Fibroblast of pulmonary artery (primary cell): Measurements from ENCODE around the gene RBM19.

Experiments
- DNase-seq: peaks from one replicate; pipeline ENCODE4 v3.0.0-alpha.2; 2010; ENCODE audit warnings: low read depth
- H3K4me3 ChIP-seq: replicated peaks from 2 replicates; pipeline ENCODE4 v1.5.1; 2011; ENCODE audit warnings: low read depth, mild to moderate bottlenecking, control low read depth, low read length, moderate library complexity
- TF ChIP-seq, protein P1 (sequence below): IDR thresholded peaks from 2 replicates; pipeline ENCODE4 v1.5.1; 2011; ENCODE audit warnings: mild to moderate bottlenecking, control low read depth, low read length, inconsistent platforms; ENCODE audit errors: missing control alignments

RBM19 gene

DNA sequence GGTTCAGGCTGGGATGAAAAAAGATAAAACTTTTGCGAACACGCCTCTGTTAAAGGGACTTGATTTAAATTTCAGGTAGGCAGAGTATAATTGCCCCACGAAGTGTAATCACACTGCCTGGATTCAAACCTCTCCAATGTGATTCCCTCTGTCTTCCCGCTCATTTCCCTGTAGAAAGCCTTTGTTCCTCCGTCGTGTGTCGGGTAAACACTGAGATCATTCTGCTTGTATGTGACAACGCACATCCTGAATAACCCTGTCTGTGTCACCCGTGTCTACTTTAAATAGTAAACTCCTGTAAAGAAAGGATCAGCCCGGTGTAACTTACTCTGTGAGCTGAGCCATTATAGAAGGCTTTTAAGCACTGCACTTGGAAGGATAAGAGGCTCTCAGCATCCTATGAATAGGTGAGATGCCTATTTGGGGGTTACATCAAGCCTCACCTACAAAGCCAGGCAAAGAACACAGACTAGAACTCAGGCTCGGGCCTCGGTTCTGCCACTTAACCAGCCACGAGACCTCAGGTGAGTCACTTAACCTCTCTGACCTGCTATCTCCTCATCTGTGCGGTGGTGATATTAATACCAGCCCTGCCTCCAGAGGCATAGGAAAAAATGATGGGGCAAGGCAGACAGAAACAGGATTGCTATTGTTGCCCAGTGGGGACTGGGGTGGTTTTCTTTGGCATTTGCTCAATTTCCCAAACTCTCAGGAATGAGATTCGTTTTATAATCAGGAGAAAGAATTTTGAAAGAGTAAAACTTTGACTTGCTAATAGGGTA is 74.2 kb downstream of the RBM19 start:
- H3K4me3 ChIP-seq: no peak overlapping the region
- TF ChIP-seq, protein P1, sequence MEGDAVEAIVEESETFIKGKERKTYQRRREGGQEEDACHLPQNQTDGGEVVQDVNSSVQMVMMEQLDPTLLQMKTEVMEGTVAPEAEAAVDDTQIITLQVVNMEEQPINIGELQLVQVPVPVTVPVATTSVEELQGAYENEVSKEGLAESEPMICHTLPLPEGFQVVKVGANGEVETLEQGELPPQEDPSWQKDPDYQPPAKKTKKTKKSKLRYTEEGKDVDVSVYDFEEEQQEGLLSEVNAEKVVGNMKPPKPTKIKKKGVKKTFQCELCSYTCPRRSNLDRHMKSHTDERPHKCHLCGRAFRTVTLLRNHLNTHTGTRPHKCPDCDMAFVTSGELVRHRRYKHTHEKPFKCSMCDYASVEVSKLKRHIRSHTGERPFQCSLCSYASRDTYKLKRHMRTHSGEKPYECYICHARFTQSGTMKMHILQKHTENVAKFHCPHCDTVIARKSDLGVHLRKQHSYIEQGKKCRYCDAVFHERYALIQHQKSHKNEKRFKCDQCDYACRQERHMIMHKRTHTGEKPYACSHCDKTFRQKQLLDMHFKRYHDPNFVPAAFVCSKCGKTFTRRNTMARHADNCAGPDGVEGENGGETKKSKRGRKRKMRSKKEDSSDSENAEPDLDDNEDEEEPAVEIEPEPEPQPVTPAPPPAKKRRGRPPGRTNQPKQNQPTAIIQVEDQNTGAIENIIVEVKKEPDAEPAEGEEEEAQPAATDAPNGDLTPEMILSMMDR: no peak
- DNase-seq: no peak

DNA sequence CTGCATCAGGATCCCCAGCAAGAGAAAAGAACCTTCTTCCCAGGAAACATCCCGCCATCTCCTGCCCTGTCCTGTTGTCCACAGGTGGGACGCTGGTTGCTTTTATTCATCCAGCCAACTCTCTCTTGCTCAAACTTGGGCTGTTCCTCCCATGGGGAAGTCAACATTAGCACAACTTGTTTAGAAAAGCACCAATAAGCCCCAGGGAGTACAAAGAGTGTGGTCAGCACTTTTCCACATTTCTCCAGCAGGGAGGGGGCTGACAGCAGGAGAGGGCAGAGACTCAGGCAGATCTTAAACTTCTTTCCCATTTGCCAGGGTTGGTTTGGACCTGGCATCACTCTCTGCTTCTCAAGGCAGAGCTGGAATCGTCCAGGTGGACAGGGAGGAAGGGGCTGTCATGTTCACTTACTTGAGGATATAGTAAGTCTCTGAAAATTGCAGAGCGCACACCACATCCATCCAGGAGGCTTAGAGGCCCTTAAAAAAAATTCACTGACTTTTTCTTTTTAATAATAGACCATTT is 74.9 kb downstream of the RBM19 start:
- TF ChIP-seq, protein P1: no peak
- DNase-seq: no peak
- no peak overlapping the region for H3K4me3 ChIP-seq

DNA sequence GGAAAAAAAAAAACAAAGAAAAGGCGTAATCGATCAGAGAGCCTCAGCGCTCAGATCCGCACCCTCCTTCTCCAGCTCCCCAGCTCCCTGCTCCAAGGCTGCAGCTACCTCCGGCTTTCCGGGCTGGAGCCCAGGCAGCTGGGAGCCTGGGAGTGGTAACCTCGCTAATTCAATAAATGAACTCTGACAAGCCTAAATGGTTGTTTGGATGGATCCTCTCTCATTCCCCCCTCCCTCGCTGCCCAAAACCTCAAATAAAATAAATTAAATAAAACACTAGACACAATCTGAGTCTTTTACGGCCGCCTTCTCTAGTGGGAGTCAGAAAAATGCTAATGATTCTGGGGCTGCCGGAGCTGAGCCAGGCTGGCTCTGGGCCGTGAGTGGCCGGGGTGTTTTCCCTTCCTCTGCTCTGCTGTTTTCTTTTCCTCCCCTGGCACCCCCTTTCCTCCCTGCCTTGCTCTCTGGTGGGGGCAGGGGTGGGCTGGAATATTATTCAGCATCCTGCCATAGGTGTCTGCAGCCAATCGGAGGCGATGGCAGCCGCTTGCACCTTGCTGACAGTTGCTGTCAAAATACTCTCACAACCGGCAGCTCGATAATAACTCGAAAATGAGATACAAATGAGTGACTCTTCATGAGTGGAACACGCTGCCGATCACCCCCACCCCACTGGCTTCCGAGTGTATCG is 76.1 kb downstream of the RBM19 start:
- no peak for DNase-seq
- TF ChIP-seq, protein P1: no peak
- no peak overlapping the region for H3K4me3 ChIP-seq

DNA sequence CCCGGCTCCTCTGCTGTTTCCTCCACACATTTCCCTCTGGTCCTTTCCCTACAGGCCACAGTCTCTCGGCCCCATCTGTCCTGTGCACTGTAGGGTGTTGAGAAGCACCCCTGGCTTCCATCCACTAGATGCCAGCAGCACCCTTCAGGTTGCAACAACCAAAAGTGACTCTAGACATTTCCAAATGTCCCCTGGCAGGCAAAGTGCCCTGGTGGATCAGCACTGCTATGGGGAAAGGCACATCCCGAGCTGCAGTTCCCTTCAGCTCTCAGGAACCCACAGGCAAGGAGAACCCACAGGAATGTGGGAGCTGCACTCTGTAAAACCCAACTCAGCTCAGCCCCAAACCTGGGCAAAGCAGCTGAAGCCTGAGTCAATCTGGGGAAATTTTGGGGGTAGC is 77.0 kb downstream of the RBM19 start:
- no peak overlapping the region for H3K4me3 ChIP-seq
- DNase-seq: no peak
- TF ChIP-seq, protein P1: no peak

DNA sequence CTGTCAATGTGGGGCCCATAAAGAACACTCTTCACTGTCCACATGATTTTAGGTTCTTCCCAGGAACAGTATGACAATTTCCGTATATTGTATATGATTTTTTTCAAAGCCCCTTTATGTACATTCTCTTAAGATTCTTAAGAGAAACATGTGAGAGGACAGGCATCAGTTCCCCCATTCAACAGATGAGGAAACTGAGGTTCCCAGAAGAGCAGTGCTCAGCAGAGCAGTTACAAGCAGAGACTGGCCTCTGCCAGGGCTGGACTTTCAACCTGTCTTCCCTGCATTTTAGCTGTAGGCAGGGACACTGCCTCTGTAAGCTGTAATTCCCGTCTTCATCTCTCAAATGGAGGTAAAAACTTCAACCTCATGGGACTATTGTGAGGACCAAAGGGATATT is 77.7 kb downstream of the RBM19 start:
- H3K4me3 ChIP-seq: no peak overlapping the region
- DNase-seq: no peak
- TF ChIP-seq, protein P1: no peak

DNA sequence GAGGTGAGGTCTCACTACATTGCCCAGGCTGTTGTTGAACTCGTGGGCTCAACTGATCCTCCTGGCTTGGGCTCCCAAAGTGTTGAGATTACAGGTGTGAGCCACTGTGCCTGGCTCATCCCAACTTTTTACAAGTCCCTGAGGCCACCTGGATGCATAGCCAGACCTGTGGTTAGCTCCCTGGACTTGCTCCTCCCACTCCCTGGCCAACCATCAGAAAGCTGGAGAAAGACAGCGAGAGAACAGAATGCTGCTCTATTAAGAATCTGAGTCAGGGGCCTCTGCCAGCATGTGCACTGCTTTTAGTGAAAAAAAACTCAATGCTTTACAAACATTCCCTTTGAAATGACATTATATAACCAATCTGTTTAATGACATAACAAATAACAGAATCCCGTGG is 78.2 kb downstream of the RBM19 start:
- H3K4me3 ChIP-seq: no peak overlapping the region
- DNase-seq: no peak
- TF ChIP-seq, protein P1: no peak
